Neural cell (in vitro differentiated cells): ENCODE measurements around the gene DNAJC27.

Experiments used
- CTCF ChIP-seq: fragments of 450-650 bp; IDR thresholded peaks from 2 replicates; pipeline ENCODE4 v1.5.1; 2014; ENCODE audit warnings: antibody characterized with exemption, mild to moderate bottlenecking, moderate library complexity; ENCODE audit not compliant: poor library complexity, severe bottlenecking
- EP300 ChIP-seq: fragments of 450-650 bp; conservative IDR thresholded peaks from 2 replicates; pipeline ENCODE4 v1.6.1; 2014; ENCODE audit warnings: antibody characterized with exemption, mild to moderate bottlenecking, moderate library complexity; ENCODE audit not compliant: poor library complexity, severe bottlenecking
- MXI1 ChIP-seq: fragments of 450-650 bp; conservative IDR thresholded peaks from 2 replicates; pipeline ENCODE4 v1.6.1; 2014; ENCODE audit warnings: antibody characterized with exemption, mild to moderate bottlenecking; ENCODE audit not compliant: poor library complexity, severe bottlenecking

GRCh38 chr2:24969784-24970183, 2.0 kb downstream of the DNAJC27 start:
- TF ChIP-seq MXI1 (no peak), EP300 (no peak), CTCF (no peak)
